ENCODE results near the gene KLHL35.
"Not testable (repeated sequence)": the region's sequence is repeated elsewhere in the genome, so short reads cannot be mapped to it uniquely, and the experiment has no call there.

Gene KLHL35

DNA sequence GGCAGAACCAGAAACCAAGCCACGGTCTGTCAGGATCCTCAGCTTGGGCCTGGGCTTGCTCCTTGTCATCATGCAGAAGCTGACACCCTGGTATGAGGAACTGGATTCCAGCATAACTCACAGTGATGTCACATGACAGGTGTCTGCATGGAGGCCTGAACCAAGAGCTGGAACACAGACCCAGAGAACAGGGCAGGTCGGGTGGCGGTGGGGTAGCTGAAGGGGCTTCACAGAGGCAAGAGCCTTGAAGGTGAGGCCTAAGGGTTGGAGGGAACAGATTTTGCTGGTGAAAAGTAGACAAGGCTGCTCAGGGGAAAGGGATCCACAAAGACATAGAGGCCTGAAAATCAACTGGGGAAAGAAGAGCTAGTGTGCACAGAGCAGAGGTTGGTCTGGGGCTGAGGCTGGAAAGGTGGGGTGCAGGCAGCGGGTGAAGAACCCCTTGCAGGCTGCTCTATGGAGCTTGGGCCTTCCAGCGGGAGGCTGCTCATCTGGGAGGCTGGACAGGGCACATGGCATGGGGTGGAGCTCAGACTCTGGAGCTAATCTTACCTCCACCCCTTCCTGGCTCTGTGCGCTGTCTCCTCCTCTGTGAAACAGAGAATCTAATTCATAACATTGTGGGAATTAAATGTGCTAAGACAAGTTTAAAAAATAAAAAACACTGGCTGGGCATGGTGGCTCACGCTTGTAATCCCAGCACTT, 52.1 kb downstream of the KLHL35 start:
- Histone ChIP-seq H3K36me3 (ENCODE audit: low read length) (no peaks in the 10 kb centered on the region), H3F3A (ENCODE audit: insufficient read depth) (no peaks in the 10 kb centered on the region), H2AFZ (ENCODE audit: low read depth, low read length, severe bottlenecking) (no peak overlapping the region), H3K4me2 (ENCODE audit: low read depth, low read length, poor library complexity, severe bottlenecking) (no peak overlapping the region), H3K9me2 (replicated peaks; ENCODE audit: insufficient read depth, low read length) (no peaks in the 10 kb centered on the region), H3K79me2 (ENCODE audit: insufficient read depth, low read length) (no peaks in the 10 kb centered on the region), H3K9ac (ENCODE audit: low read length) (no peak overlapping the region), H3K4me3 (ENCODE audit: insufficient read depth, low read length, poor library complexity, severe bottlenecking) (no peak overlapping the region), H3K27me3 (ENCODE audit: low read length) (no peaks in the 10 kb centered on the region), H4K20me1 (ENCODE audit: low read depth, low read length) (no peaks in the 10 kb centered on the region), H3K9me3 (ENCODE audit: insufficient read depth, low read length) (no peaks in the 10 kb centered on the region), H3K27ac (ENCODE audit: low read depth, low read length) (no peak overlapping the region)
- TF ChIP-seq EZH2phosphoT487 (conservative IDR thresholded peaks at IDR 0.05; ENCODE audit: low read length): no peak
- TF ChIP-seq, protein P1, sequence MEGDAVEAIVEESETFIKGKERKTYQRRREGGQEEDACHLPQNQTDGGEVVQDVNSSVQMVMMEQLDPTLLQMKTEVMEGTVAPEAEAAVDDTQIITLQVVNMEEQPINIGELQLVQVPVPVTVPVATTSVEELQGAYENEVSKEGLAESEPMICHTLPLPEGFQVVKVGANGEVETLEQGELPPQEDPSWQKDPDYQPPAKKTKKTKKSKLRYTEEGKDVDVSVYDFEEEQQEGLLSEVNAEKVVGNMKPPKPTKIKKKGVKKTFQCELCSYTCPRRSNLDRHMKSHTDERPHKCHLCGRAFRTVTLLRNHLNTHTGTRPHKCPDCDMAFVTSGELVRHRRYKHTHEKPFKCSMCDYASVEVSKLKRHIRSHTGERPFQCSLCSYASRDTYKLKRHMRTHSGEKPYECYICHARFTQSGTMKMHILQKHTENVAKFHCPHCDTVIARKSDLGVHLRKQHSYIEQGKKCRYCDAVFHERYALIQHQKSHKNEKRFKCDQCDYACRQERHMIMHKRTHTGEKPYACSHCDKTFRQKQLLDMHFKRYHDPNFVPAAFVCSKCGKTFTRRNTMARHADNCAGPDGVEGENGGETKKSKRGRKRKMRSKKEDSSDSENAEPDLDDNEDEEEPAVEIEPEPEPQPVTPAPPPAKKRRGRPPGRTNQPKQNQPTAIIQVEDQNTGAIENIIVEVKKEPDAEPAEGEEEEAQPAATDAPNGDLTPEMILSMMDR (IDR thresholded peaks at IDR 0.05; ENCODE audit: insufficient read depth, low read length, poor library complexity, severe bottlenecking): no peak

DNA sequence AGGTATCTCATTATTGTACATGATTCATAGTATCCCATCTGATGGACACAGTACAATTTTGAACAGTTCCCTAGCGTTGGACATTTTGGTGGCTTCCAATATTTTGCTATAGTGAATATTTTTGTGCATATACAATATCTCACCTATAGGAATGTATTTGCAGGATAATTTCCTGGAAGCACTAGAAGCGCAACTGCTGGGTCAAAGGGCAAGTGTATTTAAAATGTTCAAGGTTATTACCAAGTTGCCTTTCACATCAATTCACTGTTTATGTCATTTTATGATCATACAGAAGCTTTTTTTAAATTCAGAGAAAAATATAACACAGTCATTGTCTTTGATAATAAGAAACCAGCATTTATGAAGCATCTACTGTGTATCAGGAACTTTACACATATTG, 52.8 kb downstream of the KLHL35 start:
- no peaks in the 10 kb centered on the region for H4K20me1 ChIP-seq (ENCODE audit: low read depth, low read length)
- no peaks in the 10 kb centered on the region for H3K9me3 ChIP-seq (ENCODE audit: insufficient read depth, low read length)
- no peaks in the 10 kb centered on the region for H3K36me3 ChIP-seq (ENCODE audit: low read length)
- H3K9me2 ChIP-seq (replicated peaks; ENCODE audit: insufficient read depth, low read length): no peaks in the 10 kb centered on the region
- H2AFZ ChIP-seq (ENCODE audit: low read depth, low read length, severe bottlenecking): no peak overlapping the region
- H3K79me2 ChIP-seq (ENCODE audit: insufficient read depth, low read length): no peaks in the 10 kb centered on the region
- no peak overlapping the region for H3K9ac ChIP-seq (ENCODE audit: low read length)
- no peaks in the 10 kb centered on the region for H3K27me3 ChIP-seq (ENCODE audit: low read length)
- no peaks in the 10 kb centered on the region for H3F3A ChIP-seq (ENCODE audit: insufficient read depth)
- TF ChIP-seq, protein P1 (IDR thresholded peaks at IDR 0.05; ENCODE audit: insufficient read depth, low read length, poor library complexity, severe bottlenecking): no peak
- no peak for TF ChIP-seq EZH2phosphoT487 (conservative IDR thresholded peaks at IDR 0.05; ENCODE audit: low read length)
- H3K4me2 ChIP-seq (ENCODE audit: low read depth, low read length, poor library complexity, severe bottlenecking): no peak overlapping the region
- H3K27ac ChIP-seq (ENCODE audit: low read depth, low read length): no peak overlapping the region
- H3K4me3 ChIP-seq (ENCODE audit: insufficient read depth, low read length, poor library complexity, severe bottlenecking): no peak overlapping the region

DNA sequence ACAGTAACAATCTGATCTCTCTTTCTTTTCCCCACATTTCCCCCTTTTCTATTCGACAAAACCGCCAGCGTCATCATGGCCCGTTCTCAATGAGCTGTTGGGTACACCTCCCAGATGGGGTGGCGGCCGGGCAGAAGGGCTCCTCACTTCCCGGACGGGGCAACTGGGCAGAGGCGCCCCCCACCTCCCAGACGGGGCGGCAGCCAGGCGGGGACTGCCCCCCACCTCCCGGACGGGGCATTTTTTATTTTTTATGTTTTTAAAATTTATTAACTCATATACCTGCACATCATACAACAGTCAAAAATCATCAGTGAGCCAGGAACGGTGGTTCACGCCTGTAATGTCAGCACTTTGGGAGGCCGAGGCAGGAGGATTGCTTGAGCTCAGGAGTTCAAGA, 54.2 kb downstream of the KLHL35 start:
- not testable (repeated sequence) for H3K9me3 ChIP-seq (ENCODE audit: insufficient read depth, low read length); H3F3A ChIP-seq (ENCODE audit: insufficient read depth); H3K27me3 ChIP-seq (ENCODE audit: low read length); H3K9me2 ChIP-seq (replicated peaks; ENCODE audit: insufficient read depth, low read length); H3K79me2 ChIP-seq (ENCODE audit: insufficient read depth, low read length); H2AFZ ChIP-seq (ENCODE audit: low read depth, low read length, severe bottlenecking); H3K9ac ChIP-seq (ENCODE audit: low read length); H3K27ac ChIP-seq (ENCODE audit: low read depth, low read length); H4K20me1 ChIP-seq (ENCODE audit: low read depth, low read length); H3K4me3 ChIP-seq (ENCODE audit: insufficient read depth, low read length, poor library complexity, severe bottlenecking); H3K36me3 ChIP-seq (ENCODE audit: low read length); H3K4me2 ChIP-seq (ENCODE audit: low read depth, low read length, poor library complexity, severe bottlenecking)

DNA sequence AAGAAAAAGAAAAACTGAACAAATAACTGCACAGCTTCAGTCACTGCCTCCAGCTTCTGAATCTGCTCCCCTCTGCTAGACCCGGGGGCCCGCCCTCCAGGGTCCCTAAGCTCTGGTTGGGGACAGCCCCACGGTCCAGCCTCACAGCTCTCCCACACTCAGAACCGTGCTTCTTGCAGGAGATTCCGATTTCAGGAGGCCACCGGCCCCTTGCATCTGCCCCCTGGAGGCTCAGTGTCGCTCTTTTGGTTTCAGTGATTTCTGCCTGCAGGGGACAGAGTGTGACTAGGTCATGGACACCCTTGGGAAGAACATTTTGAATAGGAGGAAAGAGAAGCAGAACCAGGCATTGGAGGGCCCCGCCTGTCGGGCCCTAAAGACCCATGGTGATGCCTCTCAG, 56.8 kb downstream of the KLHL35 start:
- no peak overlapping the region for H3K4me3 ChIP-seq (ENCODE audit: insufficient read depth, low read length, poor library complexity, severe bottlenecking)
- H3K27me3 ChIP-seq (ENCODE audit: low read length): no peaks in the 10 kb centered on the region
- H3F3A ChIP-seq (ENCODE audit: insufficient read depth): no peaks in the 10 kb centered on the region
- H3K79me2 ChIP-seq (ENCODE audit: insufficient read depth, low read length): no peaks in the 10 kb centered on the region
- H4K20me1 ChIP-seq (ENCODE audit: low read depth, low read length): no peaks in the 10 kb centered on the region
- no peak overlapping the region for H2AFZ ChIP-seq (ENCODE audit: low read depth, low read length, severe bottlenecking)
- H3K9me3 ChIP-seq (ENCODE audit: insufficient read depth, low read length): no peaks in the 10 kb centered on the region
- H3K9me2 ChIP-seq (replicated peaks; ENCODE audit: insufficient read depth, low read length): no peaks in the 10 kb centered on the region
- H3K4me2 ChIP-seq (ENCODE audit: low read depth, low read length, poor library complexity, severe bottlenecking): no peak overlapping the region
- H3K36me3 ChIP-seq (ENCODE audit: low read length): no peaks in the 10 kb centered on the region
- H3K9ac ChIP-seq (ENCODE audit: low read length): no peak overlapping the region
- no peak overlapping the region for H3K27ac ChIP-seq (ENCODE audit: low read depth, low read length)
- TF ChIP-seq, protein P1 (IDR thresholded peaks at IDR 0.05; ENCODE audit: insufficient read depth, low read length, poor library complexity, severe bottlenecking): no peak

All from SU-DHL-6 (cell line).